LoVo (cell line): ENCODE measurements around the gene PLPPR3.
A peak's percentile ranks its signal among the peaks of the same experiment; 100 is the strongest.

ENCODE experiments used
- DNase-seq: peaks from one replicate; pipeline ENCODE4 v3.0.0-alpha.2; 2016; ENCODE audit warnings: low spot score

Gene PLPPR3

DNA sequence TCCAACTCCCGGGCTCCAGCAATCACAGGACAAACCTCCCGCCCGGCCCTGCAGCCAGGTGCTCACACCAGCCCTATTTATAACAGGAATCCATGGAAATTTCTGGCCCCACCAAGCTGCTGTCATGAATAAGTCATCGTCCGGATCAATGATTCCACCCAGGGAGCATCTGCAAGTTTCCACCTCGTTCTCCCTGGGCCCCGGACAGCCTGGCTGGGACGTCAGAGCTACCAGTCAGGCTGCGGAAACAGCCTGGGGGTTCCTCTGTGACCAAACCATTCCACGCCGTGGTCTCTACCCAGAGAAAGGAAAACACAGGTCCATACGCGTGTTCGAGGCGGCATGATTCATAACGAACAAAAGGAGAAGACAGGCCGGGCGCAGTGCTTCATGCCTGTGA lies 45.2 kb downstream of the PLPPR3 start:
- DNase-seq = no peak

DNA sequence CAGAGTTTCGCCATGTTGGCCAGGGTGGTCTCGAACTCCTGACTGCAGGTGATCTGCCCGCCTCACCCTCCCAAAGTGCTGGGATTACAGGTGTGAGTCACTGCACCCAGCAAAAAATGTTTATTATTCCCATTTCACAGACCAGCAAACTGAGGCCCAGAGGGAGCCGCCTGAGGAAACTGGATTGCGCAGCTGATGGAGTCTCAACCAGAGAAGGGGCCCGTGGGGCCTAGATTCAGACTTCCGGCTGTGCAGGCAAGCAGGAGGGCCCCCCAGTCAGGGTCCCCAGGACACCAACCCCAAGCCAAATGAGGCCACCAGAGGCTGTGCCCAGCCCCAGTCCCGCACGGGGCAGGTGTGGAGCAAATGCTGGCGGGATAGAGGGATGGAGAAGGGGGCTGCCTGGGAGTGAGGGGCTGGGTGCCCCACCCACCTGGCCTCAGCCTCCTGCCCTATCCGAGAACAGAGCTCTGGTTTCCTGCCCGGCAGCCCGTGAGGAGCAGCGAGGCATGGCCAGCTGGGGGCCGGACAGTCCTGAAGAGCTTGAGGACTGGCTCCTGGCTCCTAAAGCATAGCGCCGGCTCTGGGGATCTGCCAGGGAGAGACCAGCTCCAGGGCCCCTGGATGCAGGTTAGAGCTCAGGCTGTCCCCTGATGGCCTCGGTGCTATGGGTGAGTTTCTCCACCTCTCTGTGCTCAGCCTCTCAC lies 48.9 kb downstream of the PLPPR3 start:
- no peak for DNase-seq

- no peak for DNase-seq
Observed at GRCh38 chr19:772063-772462, 49.7 kb downstream of the PLPPR3 start.

DNA sequence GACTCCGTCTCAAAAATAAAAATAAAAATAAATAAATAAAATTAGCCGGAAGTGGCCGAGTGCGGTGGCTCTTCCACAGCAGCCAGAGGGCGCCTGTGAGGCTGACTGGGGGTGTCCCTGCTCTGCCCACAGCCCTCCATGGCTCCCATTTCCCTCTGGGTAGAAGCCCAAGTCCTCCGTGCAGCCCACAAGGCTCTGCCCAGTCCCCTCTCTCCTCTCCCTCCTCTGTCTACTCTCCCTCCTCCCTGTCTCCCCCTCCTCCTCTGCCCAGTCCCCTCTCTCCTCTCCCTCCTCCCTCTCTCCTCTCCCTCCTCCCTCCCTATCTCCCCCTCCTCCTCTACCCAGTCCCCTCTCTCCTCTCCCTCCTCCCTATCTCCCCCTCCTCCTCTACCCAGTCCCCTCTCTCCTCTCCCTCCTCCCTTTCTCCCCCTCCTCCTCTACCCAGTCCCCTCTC lies 50.4 kb downstream of the PLPPR3 start:
- DNase-seq = peak; percentile 36

- no peak for DNase-seq
Observed at GRCh38 chr19:769616-770015, 52.1 kb downstream of the PLPPR3 start.

DNA sequence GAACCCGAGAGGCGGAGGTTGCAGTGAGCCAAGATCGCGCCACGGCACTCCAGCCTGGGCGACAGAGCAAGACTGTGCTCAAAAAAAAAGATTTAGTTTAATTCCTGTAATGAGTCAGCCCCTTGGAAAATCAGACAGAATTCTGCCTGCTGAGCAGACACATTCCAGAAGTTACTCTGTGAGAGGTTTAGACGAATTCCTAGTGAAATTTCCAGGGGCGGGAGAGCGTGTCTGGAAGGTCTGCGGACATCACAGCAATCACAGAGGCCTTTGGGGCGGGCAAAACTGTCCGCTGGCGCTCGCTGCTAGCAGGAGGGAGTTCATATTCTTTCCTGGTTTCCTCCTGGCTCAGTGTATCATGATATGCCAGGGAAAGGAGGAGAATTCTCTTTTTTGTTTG lies 53.3 kb downstream of the PLPPR3 start:
- no peak for DNase-seq

DNA sequence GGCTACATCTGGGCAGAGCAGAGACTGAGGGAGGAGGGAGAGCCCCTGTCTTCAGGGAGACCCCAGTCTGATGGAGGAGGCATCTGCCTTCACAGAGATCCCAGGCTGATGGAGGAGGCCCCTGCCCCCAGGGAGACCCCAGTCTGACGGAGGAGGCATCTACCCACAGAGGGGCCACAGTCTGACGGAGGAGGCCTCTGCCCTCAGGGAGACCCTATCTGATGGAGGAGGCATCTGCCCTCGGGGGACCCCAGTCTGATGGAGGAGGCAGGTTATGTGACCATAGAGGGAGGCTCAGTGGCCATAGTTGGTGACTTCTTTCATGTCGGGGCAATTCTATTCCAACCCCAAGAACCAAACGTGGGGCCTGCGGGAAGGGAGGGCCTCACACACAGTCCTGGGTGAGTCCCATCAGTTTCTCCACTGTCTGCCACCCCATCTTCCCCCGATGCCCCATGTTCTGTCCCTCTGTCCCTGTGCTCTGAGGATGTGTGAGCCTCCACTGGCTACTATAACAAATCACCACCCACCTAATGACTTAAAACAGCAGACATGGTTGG lies 56.5 kb downstream of the PLPPR3 start:
- no peak for DNase-seq

DNA sequence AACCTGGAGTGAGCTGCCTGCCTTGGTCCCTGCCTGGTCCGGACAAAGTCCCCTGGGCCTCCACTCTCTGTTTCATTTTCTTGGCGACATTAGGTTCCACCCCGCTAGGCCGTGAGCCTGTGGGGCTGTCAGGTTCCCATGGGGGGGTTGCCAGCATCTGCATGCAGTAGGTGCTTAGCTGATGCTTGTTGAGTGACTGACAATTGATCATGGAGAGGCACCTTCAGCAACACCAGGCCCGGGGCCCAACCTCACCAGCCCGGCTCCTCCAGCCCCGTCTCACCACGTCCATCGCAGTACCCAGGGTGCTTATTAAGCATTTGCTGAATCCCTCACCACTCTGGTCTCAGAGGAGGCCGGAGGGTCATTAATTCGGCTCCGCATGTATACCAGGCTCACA lies 57.5 kb downstream of the PLPPR3 start:
- DNase-seq = no peak

GRCh38 chr19:763869-764268 lies 57.9 kb downstream of the PLPPR3 start:
- no peak for DNase-seq

GRCh38 chr19:763181-763580 lies 58.6 kb downstream of the PLPPR3 start:
- no peak for DNase-seq
